Measurements from ENCODE around the gene TMPRSS7. TPM values are rescaled to one million over a fixed set of nuclear protein-coding genes. Genes with fewer than 3 reads are reported as not detected.

The TMPRSS7 gene
- total RNA-seq, 1 donor from 2014 or later: not detected

DNA sequence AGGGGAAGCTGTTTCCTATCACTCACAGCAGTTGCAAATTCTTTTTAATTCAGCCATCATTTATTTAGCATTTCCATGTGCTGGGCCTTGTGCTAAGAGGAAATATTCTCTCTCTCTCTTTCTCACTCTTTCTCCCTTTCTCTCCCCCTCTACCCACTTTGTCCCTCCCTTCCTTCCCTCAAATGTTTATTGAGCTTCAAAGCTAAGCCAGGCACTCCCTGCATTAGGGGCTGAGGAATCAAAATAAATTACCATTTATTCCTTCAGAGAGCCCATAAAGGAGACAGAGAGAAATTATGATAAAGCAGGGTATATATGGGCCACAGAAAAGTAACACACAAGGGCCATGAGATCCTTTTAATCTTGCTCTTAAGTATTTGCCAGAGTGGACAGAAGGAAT lies 6.8 kb downstream of the TMPRSS7 start:
- Histone ChIP-seq H3K4me1 (peaks cover 0 to 2% of the 10 kb centered on the region in 2 donors), H3K36me3 (no peaks in the 10 kb centered on the region), H3K9me3 (no peaks in the 10 kb centered on the region), H3K4me3 (no peak overlapping the region), H3K27me3 (no peaks in the 10 kb centered on the region), H3K27ac (no peak overlapping the region)
- intact Hi-C loops (cut with DNase I): no loop called here
- TF ChIP-seq, protein P1, sequence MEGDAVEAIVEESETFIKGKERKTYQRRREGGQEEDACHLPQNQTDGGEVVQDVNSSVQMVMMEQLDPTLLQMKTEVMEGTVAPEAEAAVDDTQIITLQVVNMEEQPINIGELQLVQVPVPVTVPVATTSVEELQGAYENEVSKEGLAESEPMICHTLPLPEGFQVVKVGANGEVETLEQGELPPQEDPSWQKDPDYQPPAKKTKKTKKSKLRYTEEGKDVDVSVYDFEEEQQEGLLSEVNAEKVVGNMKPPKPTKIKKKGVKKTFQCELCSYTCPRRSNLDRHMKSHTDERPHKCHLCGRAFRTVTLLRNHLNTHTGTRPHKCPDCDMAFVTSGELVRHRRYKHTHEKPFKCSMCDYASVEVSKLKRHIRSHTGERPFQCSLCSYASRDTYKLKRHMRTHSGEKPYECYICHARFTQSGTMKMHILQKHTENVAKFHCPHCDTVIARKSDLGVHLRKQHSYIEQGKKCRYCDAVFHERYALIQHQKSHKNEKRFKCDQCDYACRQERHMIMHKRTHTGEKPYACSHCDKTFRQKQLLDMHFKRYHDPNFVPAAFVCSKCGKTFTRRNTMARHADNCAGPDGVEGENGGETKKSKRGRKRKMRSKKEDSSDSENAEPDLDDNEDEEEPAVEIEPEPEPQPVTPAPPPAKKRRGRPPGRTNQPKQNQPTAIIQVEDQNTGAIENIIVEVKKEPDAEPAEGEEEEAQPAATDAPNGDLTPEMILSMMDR (IDR thresholded peaks at IDR 0.05): no peak
- DNase-seq (ENCODE audit: low spot score in 2 of 2): no peak

DNA sequence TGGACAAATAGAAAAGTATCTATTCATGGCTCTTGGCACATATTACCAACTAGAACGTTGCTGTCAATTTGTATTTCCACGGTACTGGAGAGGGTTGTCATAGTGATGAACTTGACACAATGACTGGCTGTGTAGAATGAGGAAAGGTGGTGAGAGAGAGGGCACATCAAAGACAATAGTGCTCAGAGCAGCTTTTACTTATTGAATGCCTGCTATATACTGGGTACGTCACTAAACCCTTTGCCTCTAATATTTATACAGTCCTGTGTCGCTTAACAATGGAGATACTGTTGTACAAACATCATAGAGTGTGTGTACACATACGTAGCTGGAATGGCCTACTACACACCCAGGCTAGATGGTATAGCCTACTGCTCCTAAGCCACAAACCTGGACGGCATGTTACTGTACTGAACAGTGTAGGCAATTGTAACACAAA lies 8.3 kb downstream of the TMPRSS7 start:
- intact Hi-C loops (cut with DNase I): no loop called here
- TF ChIP-seq, protein P1 (IDR thresholded peaks at IDR 0.05): no peak
- no peaks in the 10 kb centered on the region for H3K27me3 ChIP-seq
- no peak for DNase-seq (ENCODE audit: low spot score in 2 of 2)
- H3K36me3 ChIP-seq: no peaks in the 10 kb centered on the region
- H3K27ac ChIP-seq: no peak overlapping the region
- no peaks in the 10 kb centered on the region for H3K9me3 ChIP-seq
- H3K4me1 ChIP-seq: peaks cover 0 to 2% of the 10 kb centered on the region in 2 donors
- H3K4me3 ChIP-seq: no peak overlapping the region

DNA sequence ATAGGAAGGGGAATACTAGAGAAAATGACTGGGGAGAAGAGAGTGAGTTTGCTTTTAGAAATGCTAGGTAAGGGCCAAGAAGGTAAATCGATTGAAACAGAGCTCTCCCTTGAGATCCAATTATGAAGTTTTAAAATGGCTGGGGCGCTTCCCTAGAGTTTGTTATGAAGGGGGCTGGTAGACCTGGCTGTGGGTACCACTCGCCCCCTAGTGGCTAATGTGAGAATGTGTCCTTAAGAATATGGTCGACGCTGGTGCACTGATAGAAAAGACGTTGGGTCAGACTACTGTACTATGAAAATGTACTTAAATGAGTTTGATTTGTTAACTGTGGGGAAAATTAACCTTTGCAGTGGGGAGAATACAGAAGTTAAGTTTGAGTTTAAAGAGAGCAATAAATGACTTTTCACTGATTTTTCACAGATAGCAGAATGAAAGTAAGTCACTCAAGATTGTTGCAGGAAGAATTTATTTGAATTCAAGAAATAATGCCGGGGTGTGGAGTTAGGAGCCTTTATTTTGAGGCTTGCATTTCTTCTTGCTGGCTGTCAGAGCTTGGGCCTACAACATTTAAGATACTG lies 9.2 kb downstream of the TMPRSS7 start:
- Histone ChIP-seq H3K36me3 (no peaks in the 10 kb centered on the region), H3K4me1 (peaks cover 0 to 2% of the 10 kb centered on the region in 2 donors), H3K9me3 (no peaks in the 10 kb centered on the region), H3K27me3 (no peaks in the 10 kb centered on the region), H3K27ac (no peak overlapping the region), H3K4me3 (peak overlapping the region; percentile 8 to 19)
- DNase-seq (ENCODE audit: low spot score in 2 of 2): peak in 1 of 2 donors; percentile 64
- intact Hi-C loops (cut with DNase I): no loop called here
- TF ChIP-seq, protein P1 (IDR thresholded peaks at IDR 0.05): peak; percentile 48 to 83 (median 76)

DNA sequence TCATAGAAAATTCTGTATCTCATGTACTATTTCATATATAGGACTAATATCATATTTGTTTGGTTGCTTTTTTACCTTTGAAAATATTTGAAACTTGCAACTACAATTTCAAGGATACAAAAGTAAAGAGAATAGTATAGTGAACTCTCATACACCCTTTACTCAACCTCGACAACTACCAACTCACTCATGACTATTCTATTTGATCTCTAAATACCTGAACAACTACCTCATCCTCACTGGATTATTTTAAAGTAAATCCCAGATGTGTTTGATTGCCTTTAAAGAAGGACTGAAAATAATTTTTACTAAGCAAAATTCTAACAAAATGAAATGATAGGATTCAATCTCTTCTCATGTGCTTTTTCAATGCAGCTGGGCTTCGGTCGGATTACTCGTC lies 12.1 kb downstream of the TMPRSS7 start:
- intact Hi-C loops (cut with DNase I): no loop called here

DNA sequence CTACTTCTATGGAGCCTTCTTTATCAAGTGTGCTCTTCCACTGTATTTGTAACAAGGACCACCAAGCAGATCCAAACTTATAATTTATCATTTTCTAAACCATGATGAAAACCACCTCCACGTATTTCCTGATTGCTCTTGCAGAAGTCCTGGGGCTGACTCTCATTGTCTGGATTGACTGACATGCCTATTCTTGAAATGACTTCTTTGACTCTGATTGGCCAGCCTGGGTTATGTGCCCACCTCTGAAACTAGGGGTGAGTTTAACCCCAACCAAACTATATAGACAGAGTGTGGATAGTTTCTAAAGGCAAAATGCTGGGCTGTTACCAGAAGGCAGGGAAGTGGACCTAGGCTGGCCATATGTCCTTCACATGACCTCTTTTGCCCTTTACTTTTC lies 12.7 kb downstream of the TMPRSS7 start:
- peaks cover 0 to 2% of the 10 kb centered on the region in 2 donors for H3K4me1 ChIP-seq
- intact Hi-C loops (cut with DNase I): no loop called here
- H3K4me3 ChIP-seq: no peak overlapping the region
- no peaks in the 10 kb centered on the region for H3K36me3 ChIP-seq
- H3K27ac ChIP-seq: no peak overlapping the region
- TF ChIP-seq, protein P1 (IDR thresholded peaks at IDR 0.05): no peak
- no peaks in the 10 kb centered on the region for H3K9me3 ChIP-seq
- no peak for DNase-seq (ENCODE audit: low spot score in 2 of 2)
- no peaks in the 10 kb centered on the region for H3K27me3 ChIP-seq

More for the DNA sequence above, 12.1 kb downstream of the TMPRSS7 start:
- Histone ChIP-seq H3K27ac (no peak overlapping the region), H3K27me3 (no peaks in the 10 kb centered on the region), H3K36me3 (no peaks in the 10 kb centered on the region), H3K4me1 (peaks cover 0 to 2% of the 10 kb centered on the region in 2 donors), H3K4me3 (no peak overlapping the region), H3K9me3 (no peaks in the 10 kb centered on the region)
- no peak for DNase-seq (ENCODE audit: low spot score in 2 of 2)
- TF ChIP-seq, protein P1 (IDR thresholded peaks at IDR 0.05): no peak

Measured in ascending aorta (tissue), 2 donors.